ENCODE results near the gene AUNIP. TPM values are rescaled to one million over a fixed set of nuclear protein-coding genes. Genes with fewer than 3 reads are reported as not detected.

The AUNIP gene
- total RNA-seq, 1 donor from 2014 or later, result 1.9 TPM

GRCh38 chr1:25889470-25889869 lies 30.2 kb upstream of the AUNIP start:
- Mint-ChIP-seq H3K27ac (ENCODE audit: unreplicated experiment) (peak overlapping the region; percentile 32), H3K4me1 (ENCODE audit: unreplicated experiment) (peaks cover 47% of the 10 kb centered on the region), H3K4me3 (ENCODE audit: unreplicated experiment) (no peak overlapping the region), H3K27me3 (ENCODE audit: unreplicated experiment) (no peaks in the 10 kb centered on the region), H3K36me3 (ENCODE audit: unreplicated experiment) (no peaks in the 10 kb centered on the region), H3K9me3 (ENCODE audit: unreplicated experiment) (no peaks in the 10 kb centered on the region)
- DNase-seq (ENCODE audit: extremely low spot score, unreplicated experiment), result no peak
- TF ChIP-seq CTCF (IDR thresholded peaks at IDR 0.05), result peak; percentile 26

GRCh38 chr1:25888426-25888987 lies 29.2 kb upstream of the AUNIP start:
- TF ChIP-seq CTCF (IDR thresholded peaks at IDR 0.05), result no peak
- Mint-ChIP-seq H3K4me3 (ENCODE audit: unreplicated experiment) (no peak overlapping the region), H3K4me1 (ENCODE audit: unreplicated experiment) (peaks cover 40% of the 10 kb centered on the region), H3K27me3 (ENCODE audit: unreplicated experiment) (no peaks in the 10 kb centered on the region), H3K9me3 (ENCODE audit: unreplicated experiment) (no peaks in the 10 kb centered on the region), H3K27ac (ENCODE audit: unreplicated experiment) (no peak overlapping the region), H3K36me3 (ENCODE audit: unreplicated experiment) (no peaks in the 10 kb centered on the region)
- no peak for DNase-seq (ENCODE audit: extremely low spot score, unreplicated experiment)

GRCh38 chr1:25885602-25886001 lies 26.3 kb upstream of the AUNIP start:
- Mint-ChIP-seq H3K36me3 (ENCODE audit: unreplicated experiment) (no peaks in the 10 kb centered on the region), H3K4me1 (ENCODE audit: unreplicated experiment) (peaks cover 16% of the 10 kb centered on the region), H3K4me3 (ENCODE audit: unreplicated experiment) (no peak overlapping the region), H3K27me3 (ENCODE audit: unreplicated experiment) (no peaks in the 10 kb centered on the region), H3K27ac (ENCODE audit: unreplicated experiment) (no peak overlapping the region), H3K9me3 (ENCODE audit: unreplicated experiment) (no peaks in the 10 kb centered on the region)
- DNase-seq (ENCODE audit: extremely low spot score, unreplicated experiment), result no peak
- no peak for TF ChIP-seq CTCF (IDR thresholded peaks at IDR 0.05)

- no peak for TF ChIP-seq CTCF (IDR thresholded peaks at IDR 0.05)
- no peaks in the 10 kb centered on the region for H3K27me3 Mint-ChIP-seq (ENCODE audit: unreplicated experiment)
- H3K27ac Mint-ChIP-seq (ENCODE audit: unreplicated experiment), result no peak overlapping the region
- peaks cover 2% of the 10 kb centered on the region for H3K4me1 Mint-ChIP-seq (ENCODE audit: unreplicated experiment)
- H3K4me3 Mint-ChIP-seq (ENCODE audit: unreplicated experiment), result no peak overlapping the region
- H3K36me3 Mint-ChIP-seq (ENCODE audit: unreplicated experiment), result no peaks in the 10 kb centered on the region
- no peaks in the 10 kb centered on the region for H3K9me3 Mint-ChIP-seq (ENCODE audit: unreplicated experiment)
- DNase-seq (ENCODE audit: extremely low spot score, unreplicated experiment), result no peak
Observed at GRCh38 chr1:25881266-25881665, 22.0 kb upstream of the AUNIP start.

GRCh38 chr1:25880518-25880917 lies 21.3 kb upstream of the AUNIP start:
- peaks cover 6% of the 10 kb centered on the region for H3K4me1 Mint-ChIP-seq (ENCODE audit: unreplicated experiment)
- no peaks in the 10 kb centered on the region for H3K36me3 Mint-ChIP-seq (ENCODE audit: unreplicated experiment)
- no peak for TF ChIP-seq CTCF (IDR thresholded peaks at IDR 0.05)
- H3K27ac Mint-ChIP-seq (ENCODE audit: unreplicated experiment), result no peak overlapping the region
- DNase-seq (ENCODE audit: extremely low spot score, unreplicated experiment), result no peak
- no peak overlapping the region for H3K4me3 Mint-ChIP-seq (ENCODE audit: unreplicated experiment)
- H3K27me3 Mint-ChIP-seq (ENCODE audit: unreplicated experiment), result no peaks in the 10 kb centered on the region
- H3K9me3 Mint-ChIP-seq (ENCODE audit: unreplicated experiment), result no peaks in the 10 kb centered on the region
